Right ventricle myocardium superior (tissue), 1 donor: ENCODE measurements around the gene CRYZL1. TPM values are rescaled to one million over a fixed set of nuclear protein-coding genes. Genes with fewer than 3 reads are reported as not detected.
A peak's percentile ranks its signal among the peaks of the same experiment; 100 is the strongest.
"Not testable (repeated sequence)": the region's sequence is repeated elsewhere in the genome, so short reads cannot be mapped to it uniquely, and the experiment has no call there.

Experiments
- ATAC-seq: fragments of 200-7000 bp; cut with Tn5 transposase; one replicate; pipeline ENCODE4 v1.9.1; 2020; ENCODE audit warnings: mild to moderate bottlenecking; ENCODE audit not compliant: poor library complexity
- DNase-seq: peaks from one replicate; pipeline ENCODE4 v3.0.0-alpha.2; 2020
- intact Hi-C: fragments of 100-400 bp; cut with DNase I; formaldehyde crosslinking; loops from one replicate; pipeline ENCODE4 v1.11.2; 2022
- total RNA-seq: library from RNA; stranded (reverse); fragmentation: NEBNext Ultra II Directional; extraction: Animal tissue kit (Norgen Biotek cat#: 25700); gene quantifications from one replicate; pipeline ENCODE4 v1.2.1, GENCODE V29; 2021
- donor health status: DM: no; HTN: yes; CAD: no; lungs with severe emphysema.

The CRYZL1 gene
- total RNA-seq, 1 donor from 2014 or later = 24.7 TPM

DNA sequence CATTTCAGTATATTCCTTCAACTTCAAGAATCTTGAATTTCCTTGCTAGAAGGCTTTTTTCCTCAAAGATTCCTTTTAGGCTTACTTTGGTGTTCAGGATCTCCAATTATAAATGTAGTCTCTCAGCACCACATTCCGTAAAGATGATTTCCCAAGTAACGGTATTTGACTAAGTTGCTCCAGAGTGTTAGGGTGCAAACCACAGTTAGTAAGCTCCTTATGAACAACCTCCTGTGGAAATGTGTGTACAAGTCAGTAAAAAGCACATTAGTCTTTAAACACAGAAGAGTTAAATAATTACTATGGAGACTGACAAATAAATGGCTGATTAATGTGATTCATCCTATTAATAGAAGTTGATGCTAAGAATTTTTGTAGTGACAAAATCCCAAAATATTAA, 63.3 kb downstream of the CRYZL1 start:
- DNase-seq (no peak), ATAC-seq (no peak)
- intact Hi-C loops = no loop called here

- intact Hi-C loops, ATAC-seq: not testable (repeated sequence)
Measured at GRCh38 chr21:33576741-33577141, 64.8 kb downstream of the CRYZL1 start.

DNA sequence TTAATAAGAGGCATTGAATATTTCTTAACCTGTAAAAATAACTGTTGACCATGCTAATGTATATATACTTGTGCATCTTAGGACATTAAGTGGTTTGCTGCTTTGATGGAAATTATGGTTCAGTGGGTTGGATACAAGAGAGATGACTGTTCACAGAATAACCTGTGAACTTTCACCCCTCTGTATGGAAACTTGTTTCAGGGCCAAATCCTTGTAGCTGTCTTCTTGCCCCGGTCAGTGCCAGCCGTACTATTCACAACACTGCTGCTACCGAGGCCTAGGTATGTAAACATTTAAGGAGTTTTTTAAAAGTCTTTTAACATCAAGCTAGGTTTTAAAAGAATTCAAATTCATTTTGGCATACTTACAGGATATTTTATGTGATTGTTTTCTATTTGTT, 69.2 kb downstream of the CRYZL1 start:
- intact Hi-C loops = no loop called here
- DNase-seq (no peak), ATAC-seq (peak; percentile 53)

More at GRCh38 chr21:33576741-33577141, 64.8 kb downstream of the CRYZL1 start:
- not testable (repeated sequence) for DNase-seq

- intact Hi-C loops = no loop called here
- no peak for DNase-seq
- no peak for ATAC-seq
Measured at GRCh38 chr21:33569991-33570390, 71.5 kb downstream of the CRYZL1 start.

GRCh38 chr21:33568448-33568847, 73.1 kb downstream of the CRYZL1 start:
- intact Hi-C loops = no loop called here
- DNase-seq = no peak
- no peak for ATAC-seq

DNA sequence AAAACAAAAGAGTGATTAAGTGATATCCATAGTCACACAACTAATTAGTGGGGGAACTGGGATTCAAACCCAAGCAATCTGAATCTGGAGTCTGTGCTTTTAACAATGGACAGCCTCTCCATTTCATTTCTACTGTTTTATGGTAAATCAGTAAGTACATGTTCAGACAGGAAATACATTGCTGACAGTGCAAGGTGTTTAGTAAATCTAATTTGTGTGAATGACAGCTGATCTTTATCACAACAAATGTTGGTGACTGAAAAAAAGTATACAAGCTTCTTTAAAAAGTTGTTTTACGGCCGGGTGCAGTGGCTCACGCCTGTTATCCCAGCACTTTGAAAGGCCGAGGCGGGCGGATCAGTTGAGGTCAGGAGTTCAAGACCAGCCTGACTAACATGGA, 73.6 kb downstream of the CRYZL1 start:
- intact Hi-C loops = no loop called here
- ATAC-seq (no peak), DNase-seq (no peak)

GRCh38 chr21:33566514-33566913, 75.0 kb downstream of the CRYZL1 start:
- DNase-seq (no peak), ATAC-seq (no peak)
- intact Hi-C loops = no loop called here

DNA sequence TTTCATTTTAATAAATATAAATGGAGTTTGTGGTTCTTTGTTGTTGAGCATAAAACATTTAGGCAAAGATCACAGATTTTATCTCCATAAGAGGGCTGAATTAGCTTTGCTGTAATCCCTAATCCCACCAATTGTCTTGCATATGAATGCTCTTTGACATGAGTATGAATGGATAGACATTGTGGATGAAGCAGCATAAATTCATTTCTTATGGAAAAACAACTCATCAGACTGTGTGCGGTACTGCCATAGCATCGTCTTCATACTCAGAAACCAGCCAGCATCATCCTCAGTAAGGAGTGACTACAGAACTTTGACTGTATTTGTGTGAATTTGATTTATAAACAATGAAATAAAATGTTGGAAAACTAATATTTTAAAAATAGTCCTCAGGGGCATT, 79.2 kb downstream of the CRYZL1 start:
- intact Hi-C loops = no loop called here
- DNase-seq = no peak
- no peak for ATAC-seq

- ATAC-seq (no peak), DNase-seq (no peak)
- intact Hi-C loops = no loop called here
Measured at GRCh38 chr21:33561373-33561772, 80.2 kb downstream of the CRYZL1 start.

DNA sequence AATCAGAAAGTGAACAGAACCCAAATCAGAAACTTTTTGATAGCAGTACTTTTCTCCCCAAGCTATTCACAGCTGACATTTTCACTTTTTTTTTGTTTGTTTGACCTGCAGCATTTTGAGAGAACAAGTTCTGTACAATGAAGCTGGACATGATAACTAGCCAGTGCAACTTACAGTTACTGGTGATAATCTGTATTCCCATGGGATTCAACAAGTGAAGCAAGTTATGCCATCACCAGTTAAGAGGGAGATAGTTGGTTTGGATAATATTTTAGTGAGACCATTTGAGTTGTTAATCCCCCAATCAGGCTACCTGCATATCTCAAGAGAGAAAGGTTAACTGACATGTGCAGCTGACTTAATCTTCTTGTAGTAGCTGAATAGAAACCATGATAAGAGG, 80.6 kb downstream of the CRYZL1 start:
- intact Hi-C loops = no loop called here
- no peak for ATAC-seq

GRCh38 chr21:33559813-33560212, 81.7 kb downstream of the CRYZL1 start:
- ATAC-seq = no peak
- intact Hi-C loops = no loop called here
- DNase-seq = no peak

More for the DNA sequence above, 80.6 kb downstream of the CRYZL1 start:
- DNase-seq = no peak

GRCh38 chr21:33558777-33559421, 82.6 kb downstream of the CRYZL1 start:
- ATAC-seq (no peak), DNase-seq (no peak)
- intact Hi-C loops = no loop called here

- DNase-seq = no peak
- no peak for ATAC-seq
- intact Hi-C loops = no loop called here
Measured at GRCh38 chr21:33557447-33557846, 84.1 kb downstream of the CRYZL1 start.

DNA sequence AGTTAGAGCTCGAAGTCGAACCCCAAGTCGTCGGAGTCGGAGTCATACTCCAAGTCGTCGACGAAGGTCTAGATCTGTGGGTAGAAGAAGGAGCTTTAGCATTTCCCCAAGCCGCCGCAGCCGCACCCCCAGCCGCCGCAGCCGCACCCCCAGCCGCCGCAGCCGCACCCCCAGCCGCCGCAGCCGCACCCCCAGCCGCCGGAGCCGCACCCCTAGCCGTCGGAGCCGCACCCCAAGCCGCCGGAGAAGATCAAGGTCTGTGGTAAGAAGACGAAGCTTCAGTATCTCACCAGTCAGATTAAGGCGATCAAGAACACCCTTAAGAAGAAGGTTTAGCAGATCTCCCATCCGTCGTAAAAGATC, 86.6 kb downstream of the CRYZL1 start:
- ATAC-seq (no peak), DNase-seq (no peak)
- intact Hi-C loops = no loop called here

DNA sequence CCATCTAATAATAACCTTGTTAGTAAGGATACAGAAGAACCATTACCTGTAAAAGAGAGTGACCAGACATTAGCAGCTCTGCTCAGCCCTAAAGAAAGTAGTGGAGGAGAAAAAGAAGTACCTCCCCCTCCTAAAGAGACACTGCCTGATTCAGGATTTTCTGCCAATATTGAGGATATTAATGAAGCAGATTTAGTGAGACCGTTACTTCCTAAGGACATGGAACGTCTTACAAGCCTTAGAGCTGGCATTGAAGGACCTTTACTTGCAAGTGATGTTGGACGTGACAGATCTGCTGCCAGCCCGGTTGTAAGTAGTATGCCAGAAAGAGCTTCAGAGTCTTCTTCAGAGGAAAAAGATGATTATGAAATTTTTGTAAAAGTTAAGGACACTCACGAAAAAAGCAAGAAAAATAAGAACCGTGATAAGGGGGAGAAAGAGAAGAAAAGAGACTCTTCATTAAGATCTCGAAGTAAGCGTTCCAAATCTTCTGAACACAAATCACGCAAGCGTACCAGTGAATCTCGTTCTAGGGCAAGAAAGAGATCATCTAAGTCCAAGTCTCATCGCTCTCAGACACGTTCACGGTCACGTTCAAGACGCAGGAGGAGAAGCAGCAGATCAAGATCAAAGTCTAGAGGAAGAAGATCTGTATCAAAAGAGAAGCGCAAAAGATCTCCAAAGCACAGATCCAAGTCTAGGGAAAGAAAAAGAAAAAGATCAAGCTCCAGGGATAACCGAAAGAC, 87.1 kb downstream of the CRYZL1 start:
- DNase-seq (no peak), ATAC-seq (no peak)
- intact Hi-C loops = no loop called here

DNA sequence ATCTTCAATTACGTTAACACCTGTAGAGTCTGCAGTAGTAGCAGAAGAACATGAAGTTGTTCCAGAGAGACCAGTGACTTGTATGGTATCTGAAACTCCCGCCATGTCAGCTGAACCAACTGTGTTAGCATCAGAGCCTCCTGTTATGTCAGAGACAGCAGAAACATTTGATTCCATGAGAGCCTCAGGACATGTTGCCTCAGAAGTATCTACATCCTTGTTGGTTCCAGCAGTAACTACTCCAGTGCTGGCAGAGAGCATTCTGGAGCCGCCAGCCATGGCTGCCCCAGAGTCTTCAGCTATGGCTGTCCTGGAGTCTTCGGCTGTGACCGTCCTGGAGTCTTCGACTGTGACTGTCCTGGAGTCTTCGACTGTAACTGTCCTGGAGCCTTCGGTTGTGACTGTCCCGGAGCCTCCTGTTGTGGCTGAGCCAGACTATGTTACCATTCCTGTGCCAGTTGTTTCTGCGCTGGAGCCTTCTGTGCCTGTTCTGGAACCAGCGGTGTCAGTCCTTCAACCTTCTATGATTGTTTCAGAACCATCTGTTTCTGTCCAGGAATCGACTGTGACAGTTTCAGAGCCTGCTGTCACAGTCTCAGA, 88.4 kb downstream of the CRYZL1 start:
- ATAC-seq (no peak), DNase-seq (no peak)
- intact Hi-C loops = no loop called here

- intact Hi-C loops = no loop called here
- DNase-seq (no peak), ATAC-seq (no peak)
Measured at GRCh38 chr21:33552093-33552998, 89.2 kb downstream of the CRYZL1 start.

- DNase-seq (no peak), ATAC-seq (no peak)
- intact Hi-C loops = no loop called here
Measured at GRCh38 chr21:33551664-33552063, 89.9 kb downstream of the CRYZL1 start.
